GM12878 (cell line): ENCODE measurements around the gene ARAP1. TPM values are rescaled to one million over a fixed set of nuclear protein-coding genes. Genes with fewer than 3 reads are reported as not detected.

Experiments
- ATAC-seq: fragments of 200-7000 bp; cut with Tn5 transposase; 3 replicates; pipeline ENCODE4 v1.9.1; 2020; ENCODE audit warnings: mild to moderate bottlenecking, moderate library complexity
- BruUV-seq: library from RNA; stranded (reverse); fragments of 400-500 nt; replicated peaks from 2 replicates; lab custom pipeline; 2021; lab: Mats Ljungman, UMichigan
- CTCF ChIA-PET: fragments of 300-600 bp; sonication (Branson Sonifier 250); formaldehyde crosslinking; extraction: SDS; loops from one replicate; lab custom pipeline; 2021; ENCODE audit warnings: inconsistent platforms; lab: Yijun Ruan, JAX
- POLR2A ChIA-PET: fragments of 350-600 bp; formaldehyde crosslinking; extraction: SDS; loops from one replicate; lab custom pipeline; 2021; ENCODE audit warnings: inconsistent platforms; lab: Charles Lee
- RAD21 ChIA-PET: fragments of 300-600 bp; sonication (Branson Sonifier 250); formaldehyde crosslinking; loops from one replicate; lab custom pipeline; 2023; ENCODE audit warnings: antibody characterized with exemption; ENCODE audit not compliant: unreplicated experiment; lab: Charles Lee
- SMC1A ChIA-PET: fragments of 300-600 bp; sonication (Branson Sonifier 250); formaldehyde crosslinking; loops from one replicate; lab custom pipeline; 2023; ENCODE audit not compliant: unreplicated experiment, uncharacterized antibody; lab: Charles Lee
- DNase-seq: peaks from one replicate; pipeline ENCODE4 v3.0.0-alpha.2; 2011; ENCODE audit warnings: low read depth, low spot score
- FAIRE-seq: peaks from 3 replicates; lab custom pipeline; 2011; peaks lifted over from hg19 to GRCh38; lab: Jason Lieb, UNC
- H2AFZ ChIP-seq: 2 replicates; pipeline ENCODE4 v1.6.0; 2011; ENCODE audit warnings: low read depth, low read length, control low read depth; ENCODE audit not compliant: control insufficient read depth
- H3K27ac ChIP-seq: 2 replicates; pipeline ENCODE4 v1.5.1; 2011; ENCODE audit warnings: control low read depth; ENCODE audit not compliant: control insufficient read depth, insufficient read depth
- H3K27me3 ChIP-seq, 2 experiments: replicated peaks in 1 of 2; 2 replicates each; pipeline versions ENCODE4 v1.6.0 to v1.6.1; 2011; ENCODE audit warnings: low read length in 1 of 2; ENCODE audit not compliant: control insufficient read depth in 2 of 2, insufficient read depth in 2 of 2
- H3K36me3 ChIP-seq, 2 experiments: 2 replicates each; pipeline ENCODE4 v1.5.1; 2011; ENCODE audit warnings: low read length in 1 of 2; ENCODE audit not compliant: control insufficient read depth in 2 of 2, insufficient read depth in 2 of 2
- H3K4me1 ChIP-seq: 2 replicates; pipeline ENCODE4 v1.6.1; 2011; ENCODE audit warnings: mild to moderate bottlenecking, low read length, moderate library complexity, mixed read lengths; ENCODE audit not compliant: control insufficient read depth, insufficient read depth
- H3K4me2 ChIP-seq: 2 replicates; pipeline ENCODE4 v1.6.0; 2011; ENCODE audit warnings: control low read depth; ENCODE audit not compliant: control insufficient read depth, insufficient read depth
- H3K4me3 ChIP-seq: fragments of 200-600 bp; sonication (generic); 2 replicates; pipeline ENCODE4 v1.5.1; 2016
- H3K79me2 ChIP-seq: 2 replicates; pipeline ENCODE4 v1.6.0; 2011; ENCODE audit warnings: low read length; ENCODE audit not compliant: control insufficient read depth, insufficient read depth
- H3K9ac ChIP-seq: 2 replicates; pipeline ENCODE4 v1.8.0; 2011; ENCODE audit warnings: low read length, control low read depth, mixed read lengths; ENCODE audit not compliant: control insufficient read depth, insufficient read depth
- H3K9me3 ChIP-seq: replicated peaks from 3 replicates; pipeline ENCODE4 v1.5.1; 2011; ENCODE audit warnings: mild to moderate bottlenecking, low read length; ENCODE audit not compliant: control insufficient read depth, insufficient read depth
- H4K20me1 ChIP-seq: 2 replicates; pipeline ENCODE4 v1.6.0; 2011; ENCODE audit not compliant: control insufficient read depth, insufficient read depth
- CTCF ChIP-seq, 3 experiments: IDR thresholded peaks in 2 of 3; conservative IDR thresholded peaks in 1 of 3; 2 replicates each; pipeline ENCODE4 v1.5.1; 2011; ENCODE audit warnings: low read depth in 3 of 3, low read length in 3 of 3, mild to moderate bottlenecking in 3 of 3, control low read depth in 2 of 3, moderate library complexity in 2 of 3, inconsistent platforms in 1 of 3, mixed read lengths in 1 of 3; ENCODE audit not compliant: control insufficient read depth in 2 of 3, insufficient read depth in 1 of 3; ENCODE audit errors: extremely low read depth in 1 of 3
- ELK1 ChIP-seq: IDR thresholded peaks from 2 replicates; pipeline ENCODE4 v1.6.1; 2012; ENCODE audit warnings: low read depth, low read length, improper control_type of control experiment
- IKZF1 ChIP-seq: fragments of 450-650 bp; conservative IDR thresholded peaks from 2 replicates; pipeline ENCODE4 v1.6.1; 2017; ENCODE audit warnings: antibody characterized with exemption, mild to moderate bottlenecking
- MXI1 ChIP-seq: fragments of 150-350 bp; IDR thresholded peaks from 2 replicates; pipeline ENCODE4 v1.6.1; 2011; ENCODE audit warnings: low read depth, mild to moderate bottlenecking, inconsistent platforms, low read length, improper control_type of control experiment
- TARDBP ChIP-seq: IDR thresholded peaks from 2 replicates; pipeline ENCODE4 v1.6.1; 2016; ENCODE audit warnings: borderline replicate concordance
- ZBTB40 ChIP-seq: fragments of 450-650 bp; IDR thresholded peaks from 2 replicates; pipeline ENCODE4 v1.6.1; 2016; ENCODE audit warnings: mild to moderate bottlenecking, moderate library complexity, borderline replicate concordance
- WGBS: methylation state at CpG from one replicate; pipeline ENCODE4 v1.1.6; 2016; ENCODE audit warnings: low lambda C conversion rate; ENCODE audit not compliant: insufficient replicate concordance, insufficient coverage; ENCODE audit errors: missing lambda C conversion rate; 5-methylcytosine and 5-hydroxymethylcytosine counted together
- in situ Hi-C: fragments of 300-500 bp; cut with MboI; formaldehyde crosslinking; loops from 9 replicates; pipeline ENCODE4 v1.14.3; 2018; ENCODE audit warnings: mixed read lengths
- intact Hi-C: fragments of 100-400 bp; cut with micrococcal nuclease; formaldehyde crosslinking; loops from one replicate; pipeline ENCODE4 v1.14.2; 2022; ENCODE audit not compliant: unreplicated experiment
- polyA plus RNA-seq, 11 experiments: library from polyadenylated mRNA; depleted of rRNA in 4 of 11; unstranded in 6 of 11; stranded (reverse) in 5 of 11; fragments of >200 nt; fragmentation: Nextera tagmentation in 4 of 11; fragmentation: Illumina TruSeq in 1 of 11; extraction: Ambion mirVana in 4 of 11; extraction: Trizol in 1 of 11; gene quantifications; 1 replicate in 1 of 11; 2 replicates in 10 of 11; pipeline versions ENCODE4 v1.2.1 to v1.2.3, GENCODE V29; 2011 to 2016; ENCODE audit warnings: inconsistent platforms in 2 of 11, missing spikeins in 2 of 11, low read depth in 1 of 11
- total RNA-seq, 4 experiments: library from RNA; depleted of rRNA in 3 of 4; stranded (reverse); fragments of >200 nt in 3 of 4; fragmentation: Illumina TruSeq in 1 of 4; extraction: Trizol in 1 of 4; gene quantifications; 2 replicates each; pipeline versions ENCODE4 v1.2.1 to v1.2.3, GENCODE V29; 2013 to 2021

ARAP1 gene
- total and polyA plus RNA-seq, 10 of the 15 experiments (the other 5 are each of a cell fraction or from before 2014, with no cell fraction given) = 0.55 to 102 (median 51.0) TPM

- TF ChIP-seq ZBTB40 = no peak
Measured at GRCh38 chr11:72712841-72713240, 39.4 kb downstream of the ARAP1 start (continued).

GRCh38 chr11:72712168-72712751 lies 39.9 kb downstream of the ARAP1 start:
- H3K36me3 ChIP-seq = peaks cover 22 to 64% of the 10 kb centered on the region in 2 experiments
- SMC1A ChIA-PET = no interaction called here
- DNase-seq = no peak
- no peak for ATAC-seq
- BruUV-seq = no TSS peak
- no peak overlapping the region for H3K4me2 ChIP-seq
- H3K9ac ChIP-seq = no peak overlapping the region
- peaks cover 5% of the 10 kb centered on the region for H4K20me1 ChIP-seq
- no peak overlapping the region for H3K27ac ChIP-seq
- no peak overlapping the region for H3K4me3 ChIP-seq
- no peaks in the 10 kb centered on the region for H3K9me3 ChIP-seq
- WGBS = 92% methylated on average over 10 of the region's 26 CpGs
- intact Hi-C loops (no loop called here), in situ Hi-C loops (no loop called here)
- no peaks in the 10 kb centered on the region for H3K27me3 ChIP-seq
- TF ChIP-seq IKZF1 (no peak), MXI1 (no peak), ELK1 (no peak), CTCF (IDR thresholded peaks at IDR 0.05 in 2 of 3, conservative IDR thresholded peaks at IDR 0.05 in 1 of 3; ENCODE audit: control insufficient read depth in 2 of 3, extremely low read depth in 1 of 3, insufficient read depth in 1 of 3, low read depth in 3 of 3, low read length in 3 of 3) (no peak), TARDBP (no peak)
- no peaks in the 10 kb centered on the region; the same call in 1 of the 2 replicates for H3K4me1 ChIP-seq
- no peak overlapping the region for H2AFZ ChIP-seq
- H3K79me2 ChIP-seq = peaks cover 14% of the 10 kb centered on the region
- CTCF ChIA-PET = interaction anchor here (0.6 kb wide), 1 partner anchor 129 kb away, joined by 3 read pairs; no protein-coding TSS in a partner anchor
- FAIRE-seq = no peak
- POLR2A ChIA-PET = no interaction called here
- RAD21 ChIA-PET = no interaction called here
